MM.1S (cell line): ENCODE data around the gene MLXIPL.

Source experiments
- DNase-seq: peaks from one replicate; pipeline ENCODE4 v3.0.0-alpha.2; 2015
- H2AFZ ChIP-seq: fragments of 300-600 bp; sonication (generic); 2 replicates; pipeline ENCODE4 v1.6.0; 2016; ENCODE audit warnings: antibody characterized with exemption, low read length
- H3F3A ChIP-seq: fragments of 300-600 bp; sonication (generic); 2 replicates; pipeline ENCODE4 v1.6.1; 2016; ENCODE audit warnings: mild to moderate bottlenecking, antibody characterized with exemption, low read length, moderate library complexity, mixed read lengths; ENCODE audit not compliant: insufficient read depth
- H3K27ac ChIP-seq: fragments of 300-600 bp; sonication (generic); 2 replicates; pipeline ENCODE4 v1.5.1; 2016; ENCODE audit warnings: mild to moderate bottlenecking, low read length
- H3K27me3 ChIP-seq: fragments of 300-600 bp; sonication (generic); replicated peaks from 2 replicates; pipeline ENCODE4 v1.6.0; 2016; ENCODE audit warnings: low read length; ENCODE audit not compliant: insufficient read depth
- H3K36me3 ChIP-seq: fragments of 300-600 bp; sonication (generic); replicated peaks from 2 replicates; pipeline ENCODE4 v1.6.1; 2016; ENCODE audit warnings: mild to moderate bottlenecking, low read length, mixed read lengths; ENCODE audit not compliant: insufficient read depth
- H3K4me1 ChIP-seq: fragments of 300-600 bp; sonication (generic); 2 replicates; pipeline ENCODE4 v1.6.1; 2016; ENCODE audit warnings: low read length, mixed read lengths
- H3K4me2 ChIP-seq: fragments of 300-600 bp; sonication (generic); 2 replicates; pipeline ENCODE4 v1.6.0; 2016; ENCODE audit warnings: low read depth, low read length
- H3K4me3 ChIP-seq: fragments of 300-600 bp; sonication (generic); 2 replicates; pipeline ENCODE4 v1.5.1; 2016; ENCODE audit warnings: low read length, mixed read lengths
- H3K79me2 ChIP-seq: fragments of 300-600 bp; sonication (generic); 2 replicates; pipeline ENCODE4 v1.6.1; 2016; ENCODE audit warnings: mixed run types, low read length, mixed read lengths
- H3K9ac ChIP-seq: fragments of 300-600 bp; sonication (generic); 2 replicates; pipeline ENCODE4 v1.6.1; 2016; ENCODE audit warnings: low read length, mixed read lengths
- H3K9me2 ChIP-seq: fragments of 300-600 bp; sonication (generic); replicated peaks from 2 replicates; pipeline ENCODE4 v1.6.1; 2016; ENCODE audit warnings: mild to moderate bottlenecking, low read length, mixed read lengths; ENCODE audit not compliant: insufficient read depth
- H3K9me3 ChIP-seq: fragments of 300-600 bp; sonication (generic); replicated peaks from 2 replicates; pipeline ENCODE4 v1.6.1; 2016; ENCODE audit warnings: mild to moderate bottlenecking, low read length, mixed read lengths; ENCODE audit not compliant: insufficient read depth
- H4K20me1 ChIP-seq: fragments of 300-600 bp; sonication (generic); 2 replicates; pipeline ENCODE4 v1.6.1; 2016; ENCODE audit warnings: mild to moderate bottlenecking, low read length, moderate library complexity, mixed read lengths; ENCODE audit not compliant: insufficient read depth
- CTCF ChIP-seq: fragments of 300-600 bp; sonication (generic); IDR thresholded peaks from 2 replicates; pipeline ENCODE4 v1.5.1; 2016; ENCODE audit warnings: antibody characterized with exemption, low read length, mixed read lengths
- EZH2 ChIP-seq: fragments of 300-600 bp; sonication (generic); optimal IDR thresholded peaks from 2 replicates; pipeline ENCODE3; 2017; ENCODE audit warnings: low read depth, mild to moderate bottlenecking, antibody characterized with exemption, low read length, mixed read lengths
- EZH2phosphoT487 ChIP-seq: fragments of 300-600 bp; sonication (generic); IDR thresholded peaks from 2 replicates; pipeline ENCODE4 v1.6.1; 2018; ENCODE audit warnings: antibody characterized with exemption, low read length

The MLXIPL gene

GRCh38 chr7:73642834-73643233 is 18.5 kb upstream of the MLXIPL start:
- DNase-seq: no peak
- no peak overlapping the region for H2AFZ ChIP-seq
- H3K36me3 ChIP-seq: no peaks in the 10 kb centered on the region
- no peaks in the 10 kb centered on the region for H4K20me1 ChIP-seq
- H3K4me3 ChIP-seq: no peak overlapping the region
- TF ChIP-seq CTCF: no peak
- TF ChIP-seq EZH2: no peak
- TF ChIP-seq EZH2phosphoT487: no peak
- H3K4me2 ChIP-seq: no peak overlapping the region
- no peak overlapping the region for H3K27ac ChIP-seq
- no peaks in the 10 kb centered on the region for H3K9me3 ChIP-seq
- no peak overlapping the region for H3K9ac ChIP-seq
- H3K4me1 ChIP-seq: no peaks in the 10 kb centered on the region
- no peaks in the 10 kb centered on the region for H3F3A ChIP-seq
- no peaks in the 10 kb centered on the region for H3K9me2 ChIP-seq
- H3K79me2 ChIP-seq: no peaks in the 10 kb centered on the region
- peaks cover 53% of the 10 kb centered on the region for H3K27me3 ChIP-seq

- Histone ChIP-seq H3K9me3 (no peaks in the 10 kb centered on the region), H3K4me2 (no peak overlapping the region), H3K4me1 (no peaks in the 10 kb centered on the region), H3K9me2 (no peaks in the 10 kb centered on the region), H3K9ac (no peak overlapping the region), H3K27ac (no peak overlapping the region), H3K27me3 (peaks cover 35% of the 10 kb centered on the region), H3F3A (no peaks in the 10 kb centered on the region), H3K36me3 (no peaks in the 10 kb centered on the region), H2AFZ (no peak overlapping the region), H4K20me1 (no peaks in the 10 kb centered on the region), H3K79me2 (no peaks in the 10 kb centered on the region), H3K4me3 (no peak overlapping the region)
- DNase-seq: no peak
- no peak for TF ChIP-seq EZH2phosphoT487
- no peak for TF ChIP-seq CTCF
- TF ChIP-seq EZH2: no peak
These were observed 14.6 kb upstream of the MLXIPL start for GRCh38 chr7:73638911-73639310.

- Histone ChIP-seq H4K20me1 (no peaks in the 10 kb centered on the region), H3K27ac (no peak overlapping the region), H3K4me2 (no peak overlapping the region), H3K79me2 (no peaks in the 10 kb centered on the region), H3K4me3 (no peak overlapping the region), H3K27me3 (peaks cover 34% of the 10 kb centered on the region), H3K36me3 (no peaks in the 10 kb centered on the region), H3F3A (no peaks in the 10 kb centered on the region), H3K9ac (no peak overlapping the region), H2AFZ (no peak overlapping the region), H3K9me3 (no peaks in the 10 kb centered on the region), H3K4me1 (no peaks in the 10 kb centered on the region), H3K9me2 (no peaks in the 10 kb centered on the region)
- no peak for TF ChIP-seq CTCF
- no peak for TF ChIP-seq EZH2phosphoT487
- TF ChIP-seq EZH2: no peak
- no peak for DNase-seq
These were observed 11.3 kb upstream of the MLXIPL start for GRCh38 chr7:73635428-73636200.
